SK-MEL-5 (cell line): Measurements from ENCODE around the gene PACS2. TPM values are rescaled to one million over a fixed set of nuclear protein-coding genes. Genes with fewer than 3 reads are reported as not detected.
A peak's percentile ranks its signal among the peaks of the same experiment; 100 is the strongest.

Source experiments
- DNase-seq: peaks from one replicate; pipeline ENCODE4 v3.0.0-alpha.2; 2016; ENCODE audit warnings: low read depth, low spot score
- in situ Hi-C: cut with HindIII; loops from 2 replicates; pipeline ENCODE4 v1.10.0; 2016; ENCODE audit warnings: low sequenced_read_pairs, high pct_unique_total_duplicates, low pct_unique_long_range_greater_than_20kb
- total RNA-seq: library from RNA; depleted of rRNA; stranded (reverse); fragments of >200 nt; shearing (Covaris generic); gene quantifications from 2 replicates; pipeline ENCODE4 v1.2.3, GENCODE V29; 2014

Gene PACS2
- total RNA-seq, 1 experiment from 2014 or later: 26.0 TPM

- in situ Hi-C loops: no loop called here
- DNase-seq: no peak
Measured at GRCh38 chr14:105417690-105418121, 103.2 kb downstream of the PACS2 start.

DNA sequence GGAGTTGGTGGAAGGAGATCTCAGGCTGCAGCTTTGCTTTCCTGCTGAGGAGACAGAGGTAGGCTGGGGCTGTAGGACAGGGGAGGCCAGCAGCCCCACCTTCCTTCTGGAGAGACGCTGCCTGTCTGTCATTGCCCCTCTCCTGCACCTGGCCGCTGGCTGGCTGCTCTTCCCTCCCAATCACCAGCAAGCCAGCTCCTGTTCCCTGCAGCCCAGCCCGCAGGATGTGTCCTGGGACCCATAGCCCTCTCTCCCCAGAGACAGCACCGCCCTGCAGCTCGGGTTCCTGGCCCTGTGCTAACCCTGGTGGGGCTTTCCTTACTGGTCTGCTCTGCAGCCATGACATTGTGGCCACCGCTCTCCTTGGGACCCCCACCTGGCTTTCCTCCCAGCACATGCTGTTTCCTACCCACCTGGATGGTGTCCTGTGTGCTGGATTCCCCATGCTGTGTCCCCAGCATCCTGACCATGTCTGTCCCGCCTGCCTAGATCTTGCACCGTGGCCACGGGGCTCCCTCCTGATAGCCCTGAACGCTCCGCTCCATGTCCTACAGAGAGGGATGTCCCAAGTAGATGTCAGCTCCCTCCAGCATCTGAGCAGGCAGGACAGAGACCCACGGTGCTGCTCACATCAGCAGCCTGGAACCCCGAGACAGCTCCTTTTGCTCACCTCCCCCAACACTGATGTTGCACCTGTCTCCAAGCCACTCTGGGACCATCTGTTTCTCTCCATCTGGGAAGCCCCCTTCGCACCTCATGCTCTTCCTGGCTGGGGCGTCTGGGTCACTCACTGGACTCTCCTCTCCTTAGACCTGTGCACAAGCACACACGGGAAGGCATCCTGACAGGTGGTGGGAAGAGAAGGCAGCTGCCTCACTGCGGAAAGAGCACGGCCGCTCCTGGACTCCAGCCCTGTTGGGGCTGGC lies 104.0 kb downstream of the PACS2 start:
- no peak for DNase-seq
- in situ Hi-C loops: no loop called here

DNA sequence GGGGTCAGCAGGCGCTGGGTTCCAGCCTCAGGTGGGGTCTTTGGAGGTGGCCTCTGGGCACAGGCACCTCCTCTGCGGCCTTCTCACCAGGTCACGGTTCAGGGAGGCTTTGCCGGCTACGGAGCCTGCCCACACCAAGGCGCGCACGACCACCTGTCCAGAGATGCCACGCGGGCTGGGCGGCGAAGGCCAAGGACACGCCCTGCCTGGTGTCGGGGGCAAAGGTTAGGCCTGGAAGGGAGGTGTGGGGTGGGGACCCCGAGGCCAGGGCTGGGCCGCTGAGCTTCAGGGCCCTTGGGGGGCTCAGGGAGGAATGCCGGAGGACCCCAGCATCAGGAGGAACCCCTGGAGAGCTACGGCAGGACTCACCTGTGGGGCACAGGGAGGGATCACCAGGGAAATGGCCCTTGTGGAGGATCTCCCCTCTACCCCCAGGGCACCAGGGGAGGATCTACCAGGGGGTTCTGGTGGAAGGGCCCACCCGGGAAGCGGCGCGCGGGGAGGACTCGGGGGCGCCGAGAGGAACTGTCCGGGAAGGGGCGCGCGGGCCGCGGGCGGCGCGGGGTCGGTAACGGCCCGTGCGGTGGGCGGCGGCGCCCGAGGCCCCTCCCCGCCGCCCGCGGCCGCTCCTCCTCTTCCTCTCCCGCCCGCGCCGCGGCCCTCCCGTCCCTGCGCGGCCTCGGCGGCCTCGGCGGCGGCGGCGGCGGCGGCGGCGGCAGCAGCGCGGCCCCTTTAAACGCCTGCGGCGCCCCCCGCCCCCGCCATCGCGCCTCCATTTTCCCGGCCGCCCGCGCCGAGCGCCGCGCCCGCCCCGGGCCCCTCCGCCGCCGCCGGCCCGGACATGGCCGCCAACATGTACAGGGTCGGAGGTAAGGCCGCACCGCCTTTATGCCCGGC lies 104.9 kb downstream of the PACS2 start, which contains the start of gene MTA1:
Gene MTA1, plus strand, starts transcription at position 633 of the 897 bp plus-strand sequence. Its CDS starts 209 bp downstream, at position 842.
- DNase-seq: peak; percentile 44
- in situ Hi-C loops: no loop called here

- no peak for DNase-seq
- in situ Hi-C loops: no loop called here
Measured at GRCh38 chr14:105420101-105420973, 105.8 kb downstream of the PACS2 start.

DNA sequence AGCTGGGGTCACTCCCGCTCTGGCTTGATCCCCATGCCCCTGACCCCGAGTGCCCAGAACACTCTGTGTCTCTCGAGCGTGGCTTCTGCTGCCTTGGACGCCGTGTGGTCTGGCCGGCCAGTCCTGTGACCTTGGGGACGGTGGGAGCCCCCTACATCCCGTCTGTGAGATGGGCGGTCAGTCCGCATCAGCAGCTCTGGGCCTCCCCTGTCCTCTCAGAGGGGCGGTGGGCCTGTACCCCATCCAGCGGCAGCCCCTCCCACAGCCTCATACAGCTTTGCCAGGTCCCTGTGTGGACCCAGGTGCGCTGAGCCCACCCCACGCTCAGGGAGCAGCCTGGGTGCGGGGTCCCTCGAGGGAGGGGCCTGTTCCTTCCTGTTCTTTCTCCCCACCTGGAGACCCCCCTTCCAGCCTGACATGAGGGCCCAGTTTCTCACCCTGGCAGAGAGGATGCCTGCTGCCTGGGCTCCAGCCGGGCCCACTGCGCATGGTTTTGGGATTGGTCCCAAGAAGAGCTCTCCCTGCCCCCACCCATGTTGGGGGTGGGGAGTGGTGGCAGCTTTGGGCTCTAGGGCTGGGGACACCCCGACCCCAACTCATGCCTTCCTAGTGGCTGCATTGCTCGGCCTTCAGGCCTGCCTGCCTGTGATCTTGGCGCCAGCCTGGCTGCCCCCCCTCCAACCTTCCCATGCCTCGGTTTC lies 106.6 kb downstream of the PACS2 start:
- in situ Hi-C loops: no loop called here

GRCh38 chr14:105421723-105422615 lies 107.4 kb downstream of the PACS2 start:
- in situ Hi-C loops: no loop called here
- DNase-seq: no peak

More for the DNA sequence above, 106.6 kb downstream of the PACS2 start:
- no peak for DNase-seq

GRCh38 chr14:105422695-105423487 lies 108.3 kb downstream of the PACS2 start:
- no peak for DNase-seq
- in situ Hi-C loops: no loop called here

DNA sequence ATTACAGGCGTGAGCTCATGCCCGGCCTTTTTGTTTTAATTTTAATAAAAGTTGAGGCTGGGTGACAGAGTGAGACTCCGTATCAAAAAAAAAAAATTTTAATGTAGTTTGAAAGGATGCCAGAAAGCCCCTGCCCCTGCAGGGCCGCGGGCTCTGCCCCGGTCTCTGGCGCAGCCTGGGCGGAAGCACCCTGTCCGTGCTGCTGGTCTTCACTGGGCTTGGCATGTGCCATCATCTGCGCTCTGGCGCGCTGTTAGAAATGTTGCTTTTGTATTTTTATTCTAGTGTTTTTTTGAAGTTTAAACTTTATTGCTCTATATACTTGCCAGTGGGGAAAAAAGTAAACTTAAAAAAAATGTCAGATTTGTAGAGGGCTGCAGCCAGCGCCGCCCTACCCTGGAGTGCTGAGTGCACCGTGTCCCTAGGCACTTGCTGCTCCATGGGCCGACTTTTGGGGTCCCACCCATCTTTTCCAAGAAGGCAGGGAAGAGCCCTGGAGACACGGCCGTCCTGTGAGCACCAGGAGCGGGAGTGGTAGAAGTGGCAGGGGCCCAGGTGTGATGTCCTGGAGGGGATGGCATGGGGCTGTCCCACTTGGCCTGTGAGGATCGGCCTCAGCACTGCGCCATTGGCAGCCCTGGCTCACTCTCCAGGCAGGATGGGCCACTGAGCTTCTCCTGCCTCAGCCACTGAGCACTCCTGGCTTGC lies 109.1 kb downstream of the PACS2 start:
- in situ Hi-C loops: no loop called here
- no peak for DNase-seq

DNA sequence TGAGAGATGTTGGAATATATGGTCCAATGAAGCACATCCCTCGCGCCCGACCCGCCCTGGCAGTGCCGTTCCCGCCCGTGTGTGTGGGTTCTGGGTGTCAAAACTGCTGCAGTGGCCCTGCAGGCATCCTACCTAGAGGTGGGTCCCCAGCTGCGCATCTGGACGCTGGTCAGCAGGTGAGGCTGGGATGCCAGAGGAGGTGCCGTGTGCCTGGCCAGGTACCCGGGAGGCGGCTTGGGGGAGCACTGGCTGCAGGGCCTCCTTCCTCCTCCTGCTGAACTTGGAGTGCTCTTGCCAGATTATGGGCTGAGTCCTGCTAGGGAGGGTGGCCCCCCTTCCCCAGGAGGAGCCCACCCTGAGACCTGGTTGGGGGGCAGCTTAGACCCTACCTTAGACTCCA lies 110.3 kb downstream of the PACS2 start:
- in situ Hi-C loops: no loop called here
- no peak for DNase-seq

DNA sequence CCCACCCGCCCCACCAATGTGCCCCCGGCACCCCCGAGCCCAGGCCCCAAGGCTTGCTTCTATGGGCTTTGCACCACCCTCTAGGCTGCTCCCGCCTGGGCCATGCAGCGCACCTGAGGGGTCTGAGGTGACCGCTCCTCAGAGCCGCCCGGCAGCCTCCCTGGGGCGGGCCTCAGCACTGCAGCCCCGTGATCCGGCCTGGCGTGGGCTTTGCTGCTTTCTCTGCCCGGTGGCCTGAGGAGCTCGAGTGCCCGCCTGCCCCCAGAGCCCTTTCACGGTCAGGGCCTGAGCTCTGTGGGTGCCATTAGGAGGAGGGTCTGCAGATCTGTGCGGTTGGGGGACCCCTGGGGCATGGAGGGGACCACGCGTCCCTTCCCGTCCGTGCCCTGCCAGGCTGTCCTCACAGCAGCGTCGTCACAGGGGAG lies 111.3 kb downstream of the PACS2 start:
- DNase-seq: no peak
- in situ Hi-C loops: no loop called here

- DNase-seq: no peak
- in situ Hi-C loops: no loop called here
Measured at GRCh38 chr14:105426416-105427130, 112.0 kb downstream of the PACS2 start.

- DNase-seq: no peak
- in situ Hi-C loops: no loop called here
Measured at GRCh38 chr14:105427412-105427811, 112.9 kb downstream of the PACS2 start.

DNA sequence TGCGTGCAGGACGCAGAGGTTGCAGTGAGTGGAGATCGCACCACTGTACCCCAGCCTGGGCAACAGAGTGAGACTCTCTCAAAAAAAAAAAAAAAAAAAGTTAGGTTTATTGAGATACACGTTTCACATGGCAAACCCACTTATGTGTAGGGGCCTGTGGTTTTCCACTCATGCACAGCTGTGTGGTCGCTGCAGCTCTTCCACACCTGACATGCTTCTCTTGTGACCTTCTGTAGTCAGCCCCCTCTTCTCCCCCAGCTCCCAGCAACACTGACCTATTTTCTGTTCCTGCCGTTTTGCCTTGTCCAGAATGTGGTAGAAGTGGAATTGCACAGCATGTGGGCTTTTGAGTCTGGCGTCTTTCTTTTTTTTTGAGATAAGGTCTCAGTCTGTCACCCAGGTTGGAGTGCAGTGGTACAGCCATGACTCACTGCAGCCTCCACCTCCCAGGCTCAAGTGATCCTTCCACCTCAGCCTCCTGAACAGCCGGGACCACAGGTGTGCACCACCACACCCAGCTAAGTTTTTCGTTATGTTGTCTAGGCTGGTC lies 113.5 kb downstream of the PACS2 start:
- in situ Hi-C loops: no loop called here
- no peak for DNase-seq

- DNase-seq: no peak
- in situ Hi-C loops: no loop called here
Measured at GRCh38 chr14:105430042-105430441, 115.5 kb downstream of the PACS2 start.
